PC-9 (cell line): ENCODE measurements around the gene LACRT.

Experiments
- CTCF ChIP-seq: fragments of 200-600 bp; sonication (generic); conservative IDR thresholded peaks from 2 replicates; pipeline ENCODE4 v1.6.1; 2017; ENCODE audit warnings: mixed run types, antibody characterized with exemption, mild to moderate bottlenecking, moderate library complexity
- EZH2 ChIP-seq: fragments of 200-600 bp; sonication (generic); IDR thresholded peaks from 2 replicates; pipeline ENCODE4 v1.8.0; 2017; ENCODE audit warnings: antibody characterized with exemption, low read depth

GRCh38 chr12:54602661-54603060 lies 32.0 kb downstream of the LACRT start:
- TF ChIP-seq CTCF (no peak), EZH2 (no peak)
